LNCaP clone FGC (cell line): Measurements from ENCODE around the gene SH3D19.

Experiments used
- DNase-seq: peaks from one replicate; pipeline ENCODE4 v3.0.0-alpha.2; 2011; ENCODE audit warnings: low read depth
- H3K4me3 ChIP-seq: 2 replicates; pipeline ENCODE4 v1.5.1; 2011; ENCODE audit warnings: mild to moderate bottlenecking, low read depth, low read length, control low read depth
- CTCF ChIP-seq: IDR thresholded peaks from 2 replicates; pipeline ENCODE4 v1.5.1; 2012; ENCODE audit warnings: mild to moderate bottlenecking; ENCODE audit not compliant: control insufficient read depth, insufficient read depth; ENCODE audit errors: extremely low read depth

SH3D19 gene

DNA sequence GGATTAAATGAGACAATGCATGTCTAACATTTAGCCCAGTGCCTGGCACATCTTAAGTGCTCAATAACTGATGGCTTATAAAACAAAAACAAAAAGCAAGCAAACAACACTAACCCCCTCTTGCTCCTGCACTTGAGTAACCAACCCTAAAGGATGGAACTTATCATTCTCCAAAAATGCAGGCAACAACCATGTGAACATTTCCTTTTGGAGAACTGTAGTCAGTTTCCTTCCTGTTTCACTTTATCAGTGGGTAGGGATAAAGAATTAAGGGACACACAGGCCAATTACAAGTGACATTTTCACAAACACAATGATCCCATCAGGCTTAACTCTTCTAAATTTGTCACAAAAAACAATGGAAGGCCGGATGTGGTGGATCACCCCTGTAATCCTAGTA lies 195.6 kb downstream of the SH3D19 start:
- no peak overlapping the region for H3K4me3 ChIP-seq
- DNase-seq = no peak
- TF ChIP-seq CTCF = no peak

DNA sequence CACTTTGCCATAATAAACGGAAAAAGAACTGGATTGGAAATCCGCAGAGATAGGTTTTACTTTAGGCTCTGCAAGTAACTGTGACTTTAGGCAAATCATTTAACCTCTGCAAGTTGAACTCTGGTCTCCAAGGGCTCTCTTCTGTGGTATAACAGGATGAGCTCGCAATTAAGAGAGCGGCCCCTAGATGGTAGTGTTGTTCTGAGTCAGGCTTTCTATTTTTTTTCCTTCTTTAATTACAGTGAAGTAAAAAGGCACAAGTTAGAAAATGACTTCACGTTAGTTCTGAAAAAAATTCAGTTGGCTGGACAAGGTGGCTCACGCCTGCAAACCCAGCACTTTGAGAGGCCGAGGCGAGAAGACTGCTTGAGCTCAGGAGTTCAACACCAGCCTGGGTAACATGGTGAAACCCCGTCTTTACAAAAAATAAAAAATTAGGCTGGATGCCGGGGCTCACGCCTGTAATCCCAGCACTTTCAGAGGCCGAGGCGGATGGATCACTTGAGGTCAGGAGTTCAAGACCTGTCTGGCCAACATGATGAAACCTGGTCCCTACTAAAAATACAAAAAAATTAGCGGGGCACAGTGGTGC lies 207.9 kb downstream of the SH3D19 start:
- DNase-seq = peak; percentile 38
- H3K4me3 ChIP-seq = no peak overlapping the region
- TF ChIP-seq CTCF = peak; percentile 71

DNA sequence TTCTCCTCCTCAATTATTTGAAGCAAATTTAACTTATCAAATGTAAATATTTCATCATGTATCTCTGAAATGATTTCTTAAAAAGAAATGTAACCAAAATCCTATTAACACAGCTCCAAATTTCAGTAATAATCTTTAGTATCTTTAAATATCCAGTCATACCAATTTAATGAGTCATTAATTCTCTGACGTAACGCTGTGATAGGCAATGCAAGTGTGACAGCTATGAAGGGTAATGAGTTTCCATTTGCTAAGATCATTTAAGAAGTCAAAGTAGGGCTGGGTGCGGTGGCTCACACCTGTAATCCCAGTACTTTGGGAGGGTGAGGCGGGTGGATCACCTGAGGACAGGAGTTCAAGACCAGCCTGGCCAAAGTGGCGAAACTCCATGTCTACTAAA lies 210.4 kb downstream of the SH3D19 start:
- no peak for DNase-seq
- no peak overlapping the region for H3K4me3 ChIP-seq
- TF ChIP-seq CTCF = no peak

DNA sequence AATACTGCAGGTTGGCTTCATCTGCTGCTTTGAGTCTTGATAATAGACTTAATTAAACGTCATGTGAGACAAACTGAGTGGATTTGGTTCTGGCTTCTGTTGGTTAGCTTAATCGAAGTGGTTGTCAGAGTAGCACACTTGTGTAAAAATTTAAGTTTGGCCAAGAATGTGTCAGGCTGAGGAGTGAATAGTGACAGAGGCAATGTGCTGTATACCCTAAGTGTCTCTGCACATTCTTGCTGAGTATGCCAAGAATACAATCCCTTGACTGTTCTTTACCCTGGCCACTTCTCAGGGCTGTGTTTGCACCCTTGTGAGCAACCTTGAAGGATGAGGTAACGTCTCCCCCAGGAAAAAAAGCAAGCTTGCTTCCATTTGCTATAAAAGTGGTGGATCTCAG lies 211.1 kb downstream of the SH3D19 start:
- no peak for TF ChIP-seq CTCF
- no peak for DNase-seq
- H3K4me3 ChIP-seq = no peak overlapping the region

DNA sequence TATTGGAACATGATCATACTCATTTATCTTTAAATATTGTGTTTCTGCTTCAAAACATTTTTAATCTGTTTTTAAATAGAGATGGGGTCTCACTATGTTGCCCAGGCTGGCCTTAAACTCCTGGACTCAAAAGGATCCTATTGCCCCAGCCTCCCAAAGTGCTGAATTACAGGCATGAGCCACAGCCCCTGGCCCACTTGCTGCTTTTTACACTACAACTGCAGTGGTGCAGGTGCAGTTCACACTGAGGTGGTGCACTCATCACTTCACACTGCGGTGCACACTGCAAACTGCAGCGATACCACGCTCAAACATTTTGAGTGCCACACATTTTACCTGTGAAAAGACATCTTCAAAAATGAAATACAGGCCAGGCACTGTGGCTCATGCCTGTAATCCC lies 215.2 kb downstream of the SH3D19 start:
- H3K4me3 ChIP-seq = no peak overlapping the region
- TF ChIP-seq CTCF = no peak
- no peak for DNase-seq

GRCh38 chr4:151107063-151107462 lies 218.3 kb downstream of the SH3D19 start:
- H3K4me3 ChIP-seq = no peak overlapping the region
- TF ChIP-seq CTCF = no peak
- DNase-seq = no peak

DNA sequence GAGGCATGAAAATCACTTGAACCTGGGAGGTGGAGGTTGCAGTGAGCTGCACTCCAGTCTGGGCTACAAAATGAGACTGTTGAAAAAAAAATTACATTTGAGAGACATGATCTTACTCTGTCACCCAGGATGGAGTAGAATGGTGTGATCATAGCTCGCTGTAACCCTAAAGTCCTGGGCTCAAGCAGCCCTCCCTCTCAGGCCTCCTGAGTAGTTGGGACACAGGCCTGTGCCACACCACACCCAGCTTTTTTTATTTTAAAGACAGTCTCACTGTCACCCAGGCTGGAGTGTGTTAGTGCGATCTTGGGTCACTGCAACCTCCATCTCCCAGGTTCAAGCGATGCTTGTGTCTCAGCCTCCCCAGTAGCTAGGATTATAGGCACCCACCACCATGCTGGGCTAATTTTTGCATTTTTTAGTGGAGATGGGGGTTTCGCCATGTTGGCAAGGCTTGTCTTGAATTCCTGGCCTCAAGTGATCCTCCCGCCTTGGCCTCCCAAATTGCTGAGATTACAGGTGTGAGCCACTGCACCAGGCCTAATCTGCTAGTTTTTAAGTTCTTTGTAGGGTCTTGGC lies 219.9 kb downstream of the SH3D19 start:
- H3K4me3 ChIP-seq = no peak overlapping the region
- TF ChIP-seq CTCF = no peak
- no peak for DNase-seq
